ENCODE measurements around the gene KDM2B. TPM values are rescaled to one million over a fixed set of nuclear protein-coding genes. Genes with fewer than 3 reads are reported as not detected.

Gene KDM2B
- total RNA-seq, 1 experiment from 2014 or later: 18.4 TPM

DNA sequence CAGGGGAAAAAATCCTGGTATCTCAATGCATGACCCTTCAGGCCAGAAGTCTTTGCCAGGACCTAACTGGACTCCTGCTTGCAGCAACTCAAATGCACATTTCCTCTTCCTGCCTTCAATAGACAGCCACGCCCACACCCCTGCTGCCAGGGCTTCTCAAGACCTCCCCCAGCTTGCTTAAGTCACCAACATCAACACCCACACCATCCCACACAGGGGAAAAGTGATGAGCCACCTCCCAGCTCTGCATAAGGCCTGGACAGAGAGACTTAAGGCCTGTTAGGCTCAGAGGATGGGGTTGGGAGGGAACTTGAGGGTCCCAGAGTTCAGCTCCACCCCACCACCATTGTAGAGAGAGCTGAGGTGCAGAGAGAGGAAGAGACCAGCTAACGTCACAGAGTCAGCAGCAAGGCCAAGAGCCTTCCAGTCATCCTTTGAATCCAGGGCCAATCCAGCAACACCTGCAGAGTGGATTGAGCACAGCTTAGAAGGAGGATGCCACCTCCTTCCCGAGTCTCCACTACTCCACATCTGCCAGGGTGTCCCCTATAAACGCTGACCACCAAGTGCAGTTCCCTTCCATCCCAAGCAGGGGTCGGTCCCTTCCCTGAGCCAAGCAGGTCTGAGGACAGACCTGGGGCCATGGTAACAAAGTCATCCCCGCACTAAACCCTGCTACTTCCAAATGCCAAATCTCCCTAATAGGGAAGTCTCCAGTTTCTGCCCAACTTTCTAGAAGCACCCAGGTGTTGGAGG lies 50.0 kb downstream of the KDM2B start:
- peak; percentile 55 for DNase-seq (ENCODE audit: low spot score)

DNA sequence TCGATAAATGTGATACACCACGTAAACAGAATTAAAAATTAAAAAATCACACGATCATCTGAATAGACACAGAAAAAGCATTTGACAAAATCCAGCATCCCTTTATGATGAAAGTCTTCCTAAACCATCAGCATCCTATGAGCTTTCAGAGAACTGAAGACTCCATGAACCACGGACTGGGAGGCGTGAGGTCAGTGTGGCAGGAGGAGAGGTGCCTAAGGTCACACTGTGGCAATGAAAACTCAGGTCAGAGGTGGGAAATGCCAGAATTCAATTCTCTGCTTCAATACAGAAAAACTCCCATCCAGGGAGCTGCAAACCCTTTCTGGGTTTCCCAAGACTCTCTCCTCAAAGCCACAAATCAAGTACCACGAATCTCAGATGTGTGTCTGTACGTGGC lies 51.6 kb downstream of the KDM2B start:
- no peak for DNase-seq (ENCODE audit: low spot score)

DNA sequence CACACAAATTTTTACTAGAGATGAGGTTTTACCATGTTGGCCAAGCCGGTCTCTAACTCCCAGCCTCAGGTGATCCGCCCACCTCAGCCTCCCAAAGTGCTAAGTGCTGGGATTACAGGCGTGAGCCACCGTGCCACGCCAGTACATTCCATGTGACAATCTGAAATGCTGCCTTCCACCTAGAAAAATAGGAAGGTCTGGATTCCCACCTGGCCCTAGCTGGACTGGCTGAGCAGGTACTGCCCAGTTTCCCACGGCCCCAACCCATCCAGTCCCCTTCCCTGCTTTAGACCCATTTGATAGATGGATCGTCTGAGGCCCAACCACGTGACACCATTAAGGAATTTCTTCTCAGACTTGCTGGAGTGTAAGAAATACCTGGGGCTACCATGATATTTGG lies 55.4 kb downstream of the KDM2B start:
- DNase-seq (ENCODE audit: low spot score): no peak

DNA sequence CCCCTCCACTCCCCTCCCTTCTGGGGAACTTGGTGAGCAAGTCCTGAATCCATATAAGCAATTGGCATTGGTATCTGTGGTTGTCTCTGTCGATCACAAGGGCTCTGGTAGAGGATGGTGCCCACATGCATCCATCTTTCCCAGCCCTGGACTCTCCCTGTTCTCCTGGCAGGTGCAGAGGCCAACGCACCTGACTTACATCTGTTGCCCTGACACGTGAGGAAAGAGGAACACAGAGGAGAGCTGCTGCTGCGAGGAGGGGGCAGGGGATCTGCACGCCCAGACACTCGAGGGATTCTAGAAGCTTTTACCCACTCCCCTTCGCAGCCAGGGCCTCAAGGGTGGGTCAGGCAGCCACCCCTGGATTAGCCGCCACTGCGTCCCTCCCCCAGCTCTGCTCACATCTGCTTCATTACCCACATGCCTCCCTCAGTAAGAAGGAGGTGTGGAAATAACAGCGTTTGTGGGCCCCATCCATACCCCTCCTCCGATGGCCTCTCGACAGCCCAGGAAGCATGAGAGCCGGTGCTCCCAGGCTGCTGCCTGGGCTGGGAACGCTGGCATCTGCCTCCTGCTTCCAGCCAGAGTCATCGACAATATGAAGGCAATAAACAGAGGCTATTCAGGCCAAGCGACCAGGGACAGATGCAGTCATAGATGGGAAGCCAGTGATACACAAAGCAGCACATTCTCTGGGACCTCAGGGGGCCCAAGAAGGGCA lies 56.5 kb downstream of the KDM2B start:
- DNase-seq (ENCODE audit: low spot score): no peak

DNA sequence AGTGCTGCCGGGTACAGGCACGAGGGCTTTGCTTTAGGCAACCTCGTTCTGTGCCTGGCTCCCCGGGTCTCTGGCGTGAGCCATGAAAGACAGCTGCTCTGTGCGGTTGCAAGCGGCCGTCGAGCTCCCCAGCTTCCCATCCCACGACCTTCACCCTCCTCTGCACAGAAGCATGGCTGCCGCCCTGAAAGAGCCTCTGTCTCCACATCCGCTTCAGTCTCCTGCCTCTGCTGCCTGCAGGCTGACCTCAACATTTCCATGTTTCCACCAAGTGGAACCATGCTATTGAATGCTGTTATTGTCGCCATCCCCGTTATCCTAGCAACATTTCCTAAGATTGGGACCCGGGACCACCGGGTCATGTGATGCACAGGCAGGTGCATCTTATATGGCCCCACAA lies 57.1 kb downstream of the KDM2B start:
- no peak for DNase-seq (ENCODE audit: low spot score)

DNA sequence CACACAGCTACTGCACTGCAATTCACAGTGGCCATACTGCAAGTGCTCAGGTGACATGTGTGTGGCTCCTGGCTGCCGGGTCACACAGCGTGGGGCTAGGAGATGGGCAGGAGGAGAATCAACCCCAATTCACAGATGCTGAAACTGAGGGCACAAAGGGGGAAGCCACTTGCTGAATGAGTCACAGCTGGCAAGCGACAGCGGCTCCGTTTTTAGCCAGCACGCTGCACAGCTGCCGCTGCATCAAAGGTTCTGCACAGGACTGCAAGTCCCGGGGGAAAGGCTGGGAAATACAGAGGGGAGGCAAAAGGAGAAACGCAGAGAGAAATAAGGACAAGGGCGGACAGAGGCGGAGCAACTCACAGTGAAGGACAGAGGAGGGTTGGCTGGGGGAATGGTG lies 57.9 kb downstream of the KDM2B start:
- no peak for DNase-seq (ENCODE audit: low spot score)

DNA sequence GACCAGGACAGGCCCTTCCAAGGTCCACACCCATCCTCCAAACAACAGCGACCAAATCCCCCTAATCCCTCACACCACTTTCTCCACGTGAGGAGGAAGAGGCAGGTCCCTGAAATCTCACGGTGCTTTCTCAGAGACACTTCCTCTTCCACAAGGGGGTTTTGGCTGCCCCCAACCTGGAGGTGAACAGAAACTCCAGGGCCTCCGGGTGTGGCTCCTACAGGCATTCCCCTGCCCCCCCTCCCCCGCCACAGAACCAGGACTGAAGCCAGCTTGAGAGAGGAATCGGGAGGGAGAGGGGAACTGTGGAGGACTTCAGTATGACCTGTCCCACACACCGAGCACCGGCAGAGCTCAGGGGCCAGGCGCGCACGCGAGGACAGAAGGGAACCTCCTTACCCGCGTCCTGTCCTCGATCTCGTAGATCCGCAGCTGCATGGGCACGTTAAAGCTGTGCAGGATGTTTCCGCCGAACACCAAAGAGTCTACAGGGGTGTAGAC lies 60.2 kb downstream of the KDM2B start:
- no peak for DNase-seq (ENCODE audit: low spot score)

DNA sequence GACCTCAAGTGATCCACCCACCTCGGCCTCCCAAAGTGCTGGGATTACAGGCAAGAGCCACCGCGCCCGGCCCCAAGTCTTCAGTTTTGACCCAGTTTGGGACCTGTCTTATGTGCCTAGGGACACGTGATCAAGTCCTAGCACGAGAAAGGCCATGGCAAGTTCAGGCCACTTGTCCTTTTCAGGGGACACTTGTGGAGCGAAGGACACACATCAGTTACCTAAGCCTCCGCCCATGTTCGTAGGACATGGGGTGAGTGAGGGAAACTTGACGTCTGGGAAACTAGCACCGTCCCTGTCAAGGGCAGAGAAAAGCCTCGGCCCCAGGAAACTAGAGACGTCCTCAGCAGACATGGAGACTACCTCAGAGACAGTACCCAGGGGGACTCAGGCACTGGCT lies 60.7 kb downstream of the KDM2B start:
- DNase-seq (ENCODE audit: low spot score): no peak

DNA sequence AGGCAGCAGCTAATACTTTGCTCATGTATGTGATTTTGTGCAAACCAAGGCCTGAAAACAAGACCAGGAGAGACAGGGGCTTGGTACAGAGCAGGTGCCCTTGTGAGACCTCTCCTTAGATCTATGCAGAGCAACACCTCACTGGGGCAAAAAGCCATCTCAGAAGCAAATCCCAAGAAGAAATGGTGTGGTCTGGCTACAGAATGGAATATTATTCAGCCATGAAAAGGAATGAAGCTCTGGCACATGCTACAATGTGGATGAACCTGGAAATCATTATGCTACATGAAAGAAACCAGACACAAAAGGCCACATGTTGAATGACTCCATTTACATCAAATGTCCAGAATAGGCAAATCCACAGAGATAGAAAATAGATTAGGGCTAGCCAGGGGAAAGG lies 61.6 kb downstream of the KDM2B start:
- DNase-seq (ENCODE audit: low spot score): no peak

DNA sequence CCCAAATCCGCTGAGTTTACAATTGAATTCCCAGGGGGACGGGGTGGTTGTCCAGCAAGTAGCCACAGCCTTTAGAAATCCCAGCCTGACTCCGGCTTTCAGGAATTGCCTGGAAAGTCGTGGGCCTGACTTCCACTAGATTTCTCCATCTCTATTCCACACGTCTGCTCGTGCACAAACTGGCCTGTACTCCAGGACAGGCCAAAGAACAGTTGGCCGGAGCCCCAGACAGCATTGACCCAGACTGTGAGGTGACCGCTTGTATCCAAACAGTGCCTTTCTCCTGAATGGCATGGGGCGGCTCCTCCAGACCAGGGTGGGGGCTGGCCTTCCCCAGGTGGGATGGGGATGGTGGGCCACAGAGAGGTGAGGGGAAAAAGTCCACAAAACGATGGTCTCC lies 62.2 kb downstream of the KDM2B start:
- no peak for DNase-seq (ENCODE audit: low spot score)

DNA sequence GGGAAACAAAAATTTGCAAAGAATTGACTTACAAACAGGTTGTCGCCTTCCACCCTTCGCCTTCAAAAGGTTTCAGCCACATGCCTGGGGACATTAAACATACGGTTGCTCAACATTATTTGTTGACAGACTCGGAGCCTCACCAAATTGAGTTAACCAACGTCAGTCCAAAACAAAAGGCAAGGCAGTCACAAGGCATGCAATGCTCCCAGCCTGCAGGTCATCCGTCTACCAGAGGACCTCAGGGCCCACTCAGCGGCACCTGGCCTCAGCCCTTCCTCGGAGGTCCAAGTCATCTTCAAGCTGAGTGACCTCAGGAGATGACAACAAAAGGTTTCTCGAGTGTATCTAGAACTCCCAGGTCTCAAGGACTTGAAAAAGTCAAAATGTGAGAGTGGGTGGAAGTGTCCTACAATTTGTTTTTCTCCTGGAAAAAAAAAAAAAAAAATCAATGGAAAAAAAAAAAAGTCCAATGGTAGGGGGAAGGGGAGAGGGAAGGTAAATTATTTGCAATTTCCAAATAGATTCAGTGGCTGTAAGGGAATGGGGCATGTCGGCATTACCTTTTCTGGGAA lies 64.3 kb downstream of the KDM2B start:
- DNase-seq (ENCODE audit: low spot score): no peak

DNA sequence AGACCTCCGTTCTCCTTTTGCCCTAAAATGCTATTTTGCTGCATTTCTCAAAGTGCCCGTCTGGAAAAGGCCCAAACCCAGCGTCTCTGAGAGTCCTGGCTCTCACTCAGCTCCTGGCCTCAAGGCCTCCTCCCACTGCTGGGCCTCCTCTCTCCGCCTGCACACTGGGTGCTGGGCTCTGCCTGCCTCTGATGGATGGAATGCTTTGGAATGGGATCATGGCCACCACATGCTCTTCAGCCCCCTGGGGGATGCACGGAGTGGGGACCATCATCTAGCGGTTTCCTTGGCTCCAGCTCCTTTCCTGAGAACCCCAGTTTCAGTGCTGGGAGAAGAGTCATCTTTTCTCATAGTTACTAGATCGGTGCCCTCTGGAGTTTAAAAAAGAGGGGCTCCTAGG lies 65.2 kb downstream of the KDM2B start:
- no peak for DNase-seq (ENCODE audit: low spot score)

DNA sequence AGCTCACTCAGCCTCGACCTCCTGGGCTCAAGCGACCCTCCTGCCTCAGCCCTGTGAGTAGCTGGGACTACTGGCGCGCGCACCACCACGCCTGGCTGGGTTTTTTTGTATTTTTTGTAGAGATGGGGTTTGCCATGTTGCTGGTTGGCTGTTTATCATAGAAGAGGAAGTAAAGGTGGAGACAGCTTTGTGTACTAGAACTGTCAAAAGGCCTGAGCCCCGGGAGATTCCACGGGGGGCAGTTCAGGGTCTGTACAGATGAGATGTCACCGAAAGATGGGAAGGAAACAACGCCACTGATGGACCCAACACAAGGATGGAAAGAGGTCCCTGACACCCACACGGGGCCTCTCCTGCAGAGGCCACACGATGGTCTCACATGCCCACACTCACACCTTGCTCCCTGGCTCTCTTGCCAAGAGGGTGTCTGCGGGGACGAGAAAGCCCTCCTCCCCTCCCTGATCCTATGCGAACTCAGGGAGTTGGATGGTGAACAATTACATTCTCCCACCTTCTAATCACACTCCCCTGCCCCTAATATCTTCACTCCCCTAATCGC lies 66.6 kb downstream of the KDM2B start:
- no peak for DNase-seq (ENCODE audit: low spot score)

DNA sequence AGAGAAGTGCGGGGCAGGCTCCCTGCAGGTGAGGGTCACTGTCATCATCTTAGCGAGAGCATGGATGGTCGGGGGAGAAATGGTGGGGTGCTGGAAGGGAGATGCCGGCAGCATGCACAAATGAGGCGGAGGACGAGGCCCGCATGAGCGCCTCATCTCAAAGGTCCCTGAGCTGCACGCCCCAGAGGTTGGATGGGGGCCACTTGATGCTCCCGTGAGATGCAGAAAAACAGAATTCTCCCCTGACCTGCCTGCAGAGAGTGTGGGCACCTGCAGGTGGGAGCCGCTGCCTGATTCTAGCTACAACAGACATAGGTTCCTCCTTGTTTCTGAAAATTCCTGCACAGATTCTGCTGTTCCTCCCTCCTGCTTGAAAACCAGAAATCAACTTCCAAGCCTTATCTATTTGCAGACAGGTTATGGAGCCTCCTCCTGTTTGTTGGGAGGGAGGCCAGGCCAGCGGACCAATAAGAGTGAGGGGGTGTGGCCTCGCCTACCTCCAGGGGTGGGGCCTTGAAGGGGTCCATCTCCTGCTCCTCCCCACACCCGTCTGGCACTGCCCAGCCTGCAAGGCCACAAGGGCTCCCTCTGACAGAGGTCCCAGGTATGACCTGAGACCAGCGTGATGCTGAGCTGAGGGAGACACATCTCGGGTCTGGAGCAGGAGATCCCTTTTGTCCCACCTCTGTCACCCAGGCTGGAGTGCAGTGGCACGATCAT lies 67.2 kb downstream of the KDM2B start:
- no peak for DNase-seq (ENCODE audit: low spot score)

DNA sequence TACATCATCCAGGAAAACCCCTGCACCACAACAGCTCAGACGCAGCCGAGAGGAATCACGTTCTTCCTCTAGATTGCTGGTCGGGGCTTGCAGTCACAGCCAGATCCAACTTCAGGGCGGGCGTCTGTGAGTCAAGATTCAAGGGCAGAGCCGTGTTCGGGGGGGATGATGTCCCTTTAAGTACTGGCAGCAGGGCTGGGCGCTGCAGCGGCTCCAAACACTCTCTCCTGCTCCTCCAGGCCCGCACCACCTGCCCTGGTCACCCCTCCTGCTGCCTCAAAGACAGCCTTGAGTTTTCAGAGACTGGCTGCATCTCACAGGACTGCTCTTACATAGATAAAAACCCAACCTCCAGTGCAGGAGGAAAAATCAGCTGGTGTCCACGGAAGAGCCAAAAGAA lies 68.3 kb downstream of the KDM2B start:
- no peak for DNase-seq (ENCODE audit: low spot score)

DNA sequence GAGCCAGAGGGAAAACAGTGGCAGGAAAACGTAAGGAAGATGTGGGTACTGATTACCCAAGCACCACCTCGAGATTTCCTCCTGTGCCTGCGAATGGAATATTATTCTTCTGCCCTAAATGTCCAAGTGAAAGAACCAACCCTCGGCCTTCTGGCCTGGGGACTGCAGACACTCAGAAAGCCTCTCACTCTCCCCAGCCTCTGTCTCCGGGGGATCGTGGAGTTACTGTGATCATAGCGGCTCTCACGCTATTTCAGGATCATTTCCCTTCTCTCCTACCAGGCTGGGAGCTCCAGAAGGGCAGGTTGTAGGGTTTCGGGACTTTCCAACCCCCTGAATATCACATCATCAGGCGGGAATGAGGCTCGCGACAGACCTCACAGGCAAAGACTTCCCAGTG lies 68.9 kb downstream of the KDM2B start:
- no peak for DNase-seq (ENCODE audit: low spot score)

DNA sequence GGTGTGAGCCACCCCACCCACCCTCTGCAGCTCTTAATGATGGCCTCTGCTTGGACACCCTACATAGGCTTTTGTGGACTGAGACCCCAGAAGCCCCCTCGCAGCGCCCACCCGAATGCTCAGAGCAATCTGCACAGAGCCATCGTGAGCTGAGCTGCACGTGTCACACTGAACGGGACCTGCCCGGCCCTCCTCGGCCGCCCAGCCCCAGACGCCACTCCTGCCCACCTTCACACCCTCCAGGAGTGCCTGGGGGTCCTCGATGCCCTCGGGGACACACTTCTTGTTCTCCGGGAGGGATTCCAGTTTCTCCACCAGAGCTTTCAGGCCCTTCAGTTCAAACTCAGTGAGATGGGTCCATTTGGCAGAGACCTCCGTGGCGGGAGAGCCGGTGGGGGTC lies 71.5 kb downstream of the KDM2B start:
- no peak for DNase-seq (ENCODE audit: low spot score)

DNA sequence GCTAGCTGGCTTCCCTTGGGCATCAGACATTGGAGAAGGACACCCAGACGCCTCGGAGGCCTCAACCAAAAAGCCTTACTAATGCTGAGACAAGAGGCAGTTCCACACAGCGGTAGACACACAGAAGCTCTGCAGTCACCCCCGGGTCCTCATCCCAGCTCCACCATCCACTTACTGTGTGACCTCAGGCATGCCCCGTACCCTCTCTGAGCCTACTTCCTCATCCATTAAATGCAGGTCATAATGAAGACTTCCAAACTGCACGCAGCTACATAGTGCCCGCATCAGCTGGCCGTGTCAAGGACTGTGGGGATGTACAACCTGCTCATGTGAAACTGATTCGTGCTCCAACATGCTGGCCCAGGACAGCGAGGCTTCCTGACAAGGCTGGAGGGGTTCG lies 72.3 kb downstream of the KDM2B start:
- DNase-seq (ENCODE audit: low spot score): no peak

DNA sequence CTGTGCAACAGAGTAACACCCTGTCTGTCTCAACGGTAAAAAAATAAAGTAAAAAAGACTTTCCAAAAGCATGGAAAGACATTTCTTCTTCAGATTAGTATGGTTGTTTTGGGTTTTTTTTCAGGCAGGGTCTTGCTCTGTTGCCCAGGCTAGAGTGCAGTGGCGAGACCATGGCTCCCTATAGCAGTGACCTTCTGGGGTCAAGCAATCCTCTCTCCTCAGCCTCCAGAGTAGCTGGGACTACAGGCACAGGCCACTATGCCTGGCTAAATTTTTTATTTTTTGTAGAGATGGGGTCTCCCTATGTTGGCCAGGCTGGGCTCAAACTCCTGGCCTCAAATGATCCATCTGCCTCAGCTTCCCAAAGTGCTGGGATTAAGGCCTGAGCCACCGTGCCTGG lies 72.8 kb downstream of the KDM2B start:
- DNase-seq (ENCODE audit: low spot score): no peak

DNA sequence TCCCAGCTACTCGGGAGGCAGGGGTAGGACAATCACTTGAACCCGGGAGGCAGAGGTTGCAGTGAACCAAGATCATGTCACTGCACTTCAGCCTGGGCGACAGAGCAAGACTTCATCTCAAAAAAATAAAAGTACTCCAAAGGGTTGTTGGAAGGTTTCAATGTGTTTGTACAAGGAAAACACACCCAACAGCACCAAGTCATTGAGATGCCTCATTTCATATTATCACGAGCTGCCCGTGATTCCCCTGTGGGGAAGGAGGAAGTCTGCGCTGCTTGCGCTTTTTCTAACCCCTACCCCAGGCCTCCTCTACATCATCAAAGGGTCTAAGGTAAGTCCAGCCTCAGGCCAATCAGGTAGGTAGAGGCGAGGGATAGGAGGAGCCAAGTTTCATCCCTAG lies 73.6 kb downstream of the KDM2B start:
- DNase-seq (ENCODE audit: low spot score): no peak

DNA sequence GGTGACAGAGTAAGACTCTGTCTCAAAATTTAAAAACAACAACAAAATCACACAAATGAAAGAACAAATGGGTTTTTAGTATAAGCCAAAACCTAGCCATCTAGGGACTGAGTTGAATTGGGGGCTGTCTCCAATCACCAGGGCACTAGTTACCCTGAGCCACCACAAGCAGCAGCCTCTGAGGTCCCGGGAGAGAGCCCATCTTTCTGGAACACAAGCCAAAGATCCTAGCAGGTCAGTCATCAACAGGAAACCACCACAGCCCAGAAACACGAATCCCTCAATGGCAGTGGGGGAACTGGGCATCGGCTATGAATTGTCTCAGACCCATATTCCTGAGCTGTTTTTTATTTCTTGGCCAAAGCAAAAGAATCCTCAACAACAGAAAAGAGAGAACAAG lies 75.3 kb downstream of the KDM2B start:
- DNase-seq (ENCODE audit: low spot score): no peak

DNA sequence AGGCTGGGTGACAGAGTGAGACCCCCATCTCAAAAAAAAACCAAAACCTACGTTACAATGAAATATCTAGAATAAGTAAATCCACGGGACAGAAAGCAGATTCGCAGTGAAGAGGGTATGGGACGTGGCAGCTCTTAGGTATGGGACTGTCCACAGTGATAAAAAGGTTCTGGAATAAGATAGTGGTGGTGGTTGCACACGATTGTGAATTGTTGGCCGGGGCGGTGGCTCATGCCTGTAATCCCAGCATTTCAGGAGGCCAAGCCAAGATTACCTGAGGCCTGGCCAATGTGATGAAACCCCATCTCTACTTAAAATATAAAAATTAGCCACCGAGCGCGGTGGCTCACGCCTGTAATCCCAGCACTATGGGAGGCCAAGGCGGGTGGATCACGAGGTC lies 76.3 kb downstream of the KDM2B start:
- no peak for DNase-seq (ENCODE audit: low spot score)
